ENCODE results near the gene TNFAIP8L1. TPM values are rescaled to one million over a fixed set of nuclear protein-coding genes. Genes with fewer than 3 reads are reported as not detected.

TNFAIP8L1 gene
- total and polyA plus RNA-seq, 10 donors = 12.5 to 39.8 (median 27.1) TPM

- 10 to 15% (median 12%) methylated on average over 14 to 15 of the region's 15 CpGs for WGBS, 5 donors
- peak overlapping the region in 2 of 8 donors; percentile 63 to 80 for H3K27ac ChIP-seq
- H3K4me1 ChIP-seq = peaks cover 0 to 37% (median 18%) of the 10 kb centered on the region in 6 donors
- H3K36me3 ChIP-seq = no peaks in the 10 kb centered on the region
- intact Hi-C loops (cut with DNase I; ENCODE audit: low total_unique reads) = no loop called here
- H3K4me3 ChIP-seq = peak overlapping the region in 1 of 8 donors; percentile 21
- TF ChIP-seq CTCF (IDR thresholded peaks at IDR 0.05 in 8 of 11, conservative IDR thresholded peaks at IDR 0.05 in 3 of 11) = no peak
- TF ChIP-seq POLR2A (IDR thresholded peaks at IDR 0.05) = no peak
- TF ChIP-seq POLR2AphosphoS5 (IDR thresholded peaks at IDR 0.05) = no peak
- DNase-seq = peak; percentile 70
- peaks cover 0 to 46% (median 4%) of the 10 kb centered on the region in 7 donors for H3K27me3 ChIP-seq (replicated peaks in 1 of 7)
- H3K9me3 ChIP-seq = no peaks in the 10 kb centered on the region
These were observed 29.3 kb upstream of the TNFAIP8L1 start for GRCh38 chr19:4609878-4610511.

GRCh38 chr19:4613254-4613751 is 26.0 kb upstream of the TNFAIP8L1 start:
- intact Hi-C loops (cut with DNase I; ENCODE audit: low total_unique reads) = no loop called here
- no peak for TF ChIP-seq POLR2AphosphoS5 (IDR thresholded peaks at IDR 0.05)
- TF ChIP-seq CTCF (IDR thresholded peaks at IDR 0.05 in 8 of 11, conservative IDR thresholded peaks at IDR 0.05 in 3 of 11) = no peak
- TF ChIP-seq POLR2A (IDR thresholded peaks at IDR 0.05) = no peak
- H3K4me1 ChIP-seq = peaks cover 0 to 30% (median 13%) of the 10 kb centered on the region in 6 donors
- H3K27ac ChIP-seq = no peak overlapping the region
- WGBS, 5 donors = 84 to 97% (median 87%) methylated on average over 8 of the region's 8 CpGs
- H3K27me3 ChIP-seq (replicated peaks in 1 of 7) = peaks cover 0 to 19% (median 0%) of the 10 kb centered on the region in 7 donors
- no peaks in the 10 kb centered on the region for H3K36me3 ChIP-seq
- DNase-seq = no peak
- no peak overlapping the region for H3K4me3 ChIP-seq
- no peaks in the 10 kb centered on the region for H3K9me3 ChIP-seq

- Histone ChIP-seq H3K4me3 (no peak overlapping the region), H3K4me1 (no peaks in the 10 kb centered on the region), H3K36me3 (no peaks in the 10 kb centered on the region), H3K27ac (no peak overlapping the region), H3K9me3 (no peaks in the 10 kb centered on the region), H3K27me3 (replicated peaks in 1 of 7) (peaks cover 0 to 35% (median 18%) of the 10 kb centered on the region in 7 donors)
- no peak for DNase-seq
- intact Hi-C loops (cut with DNase I; ENCODE audit: low total_unique reads) = no loop called here
- WGBS, 5 donors = 49 to 61% (median 56%) methylated on average over 6 of the region's 6 CpGs
- TF ChIP-seq POLR2A (IDR thresholded peaks at IDR 0.05) (no peak), POLR2AphosphoS5 (IDR thresholded peaks at IDR 0.05) (no peak), CTCF (IDR thresholded peaks at IDR 0.05 in 8 of 11, conservative IDR thresholded peaks at IDR 0.05 in 3 of 11) (no peak)
These were observed 21.3 kb upstream of the TNFAIP8L1 start for GRCh38 chr19:4618019-4618418.

GRCh38 chr19:4619668-4620294 is 19.5 kb upstream of the TNFAIP8L1 start:
- DNase-seq = no peak
- H3K4me3 ChIP-seq = no peak overlapping the region
- TF ChIP-seq POLR2AphosphoS5 (IDR thresholded peaks at IDR 0.05) (no peak), CTCF (IDR thresholded peaks at IDR 0.05 in 8 of 11, conservative IDR thresholded peaks at IDR 0.05 in 3 of 11) (no peak), POLR2A (IDR thresholded peaks at IDR 0.05) (no peak)
- WGBS, 5 donors = 72 to 89% (median 75%) methylated on average over 16 to 17 of the region's 17 CpGs
- no peaks in the 10 kb centered on the region for H3K36me3 ChIP-seq
- peaks cover 0 to 48% (median 18%) of the 10 kb centered on the region in 7 donors for H3K27me3 ChIP-seq (replicated peaks in 1 of 7)
- no peak overlapping the region for H3K27ac ChIP-seq
- no peaks in the 10 kb centered on the region for H3K9me3 ChIP-seq
- intact Hi-C loops (cut with DNase I; ENCODE audit: low total_unique reads) = no loop called here
- H3K4me1 ChIP-seq = no peaks in the 10 kb centered on the region

Measured in spleen (tissue), 11 donors.